Esophagus squamous epithelium (tissue), 4 donors: ENCODE results near the gene ABCB10.

Experiments used
- CTCF ChIP-seq, 6 experiments: fragments of 450-650 bp in 4 of 6; fragments of 200-600 bp in 2 of 6; sonication (generic) in 2 of 6; IDR thresholded peaks; one replicate each; pipeline ENCODE4 v1.5.1; 2016 to 2019; ENCODE audit warnings: antibody characterized with exemption in 6 of 6, mild to moderate bottlenecking in 4 of 6, moderate library complexity in 4 of 6
- POLR2A ChIP-seq, 4 donors: fragments of 450-650 bp; IDR thresholded peaks; one replicate each; pipeline ENCODE4 v1.6.1; 2017; ENCODE audit warnings: antibody characterized with exemption in 4 of 4, mild to moderate bottlenecking in 4 of 4, moderate library complexity in 3 of 4

GRCh38 chr1:229480495-229480894 lies 78.0 kb downstream of the ABCB10 start:
- TF ChIP-seq CTCF (IDR thresholded peaks at IDR 0.05) (no peak), POLR2A (IDR thresholded peaks at IDR 0.05) (no peak)
